NCI-H2081 treated with DMSO at 0.1 percent for 48 hours (cell line): ENCODE data around the gene ZFHX3.

Experiments
- DNase-seq: peaks from one replicate; lab custom pipeline; 2025; lab: John Stamatoyannopoulos, UW

ZFHX3 gene

DNA sequence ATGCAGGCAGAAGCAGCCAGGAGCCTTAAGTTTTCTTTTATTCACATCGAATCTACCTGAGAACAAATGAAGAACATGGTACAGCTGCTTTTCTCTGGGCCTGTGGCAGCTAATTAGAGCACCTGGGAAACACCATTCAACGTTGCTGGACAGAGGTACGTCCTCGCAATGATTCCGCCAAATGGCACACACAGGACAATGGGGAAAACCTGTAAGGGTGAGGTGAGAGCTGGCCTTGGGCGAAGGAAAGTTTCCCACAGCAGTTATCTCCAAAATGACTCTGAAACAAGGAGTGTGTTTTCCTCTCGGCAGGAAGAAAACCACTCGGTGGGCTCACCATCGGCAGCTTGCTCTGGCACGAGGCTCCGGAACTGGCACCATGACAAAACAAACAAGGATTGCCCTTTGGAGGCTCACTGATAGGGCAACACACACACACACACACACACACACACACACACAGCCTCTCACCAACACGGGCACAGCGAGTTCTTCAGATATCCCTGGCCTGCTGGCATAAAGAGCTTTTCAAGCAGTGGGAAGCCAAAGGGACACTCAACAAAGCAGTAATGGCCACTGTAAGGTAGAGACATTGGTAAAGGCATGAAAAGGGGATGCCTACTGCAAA lies 73.7 kb downstream of the ZFHX3 start:
- no peak for DNase-seq

DNA sequence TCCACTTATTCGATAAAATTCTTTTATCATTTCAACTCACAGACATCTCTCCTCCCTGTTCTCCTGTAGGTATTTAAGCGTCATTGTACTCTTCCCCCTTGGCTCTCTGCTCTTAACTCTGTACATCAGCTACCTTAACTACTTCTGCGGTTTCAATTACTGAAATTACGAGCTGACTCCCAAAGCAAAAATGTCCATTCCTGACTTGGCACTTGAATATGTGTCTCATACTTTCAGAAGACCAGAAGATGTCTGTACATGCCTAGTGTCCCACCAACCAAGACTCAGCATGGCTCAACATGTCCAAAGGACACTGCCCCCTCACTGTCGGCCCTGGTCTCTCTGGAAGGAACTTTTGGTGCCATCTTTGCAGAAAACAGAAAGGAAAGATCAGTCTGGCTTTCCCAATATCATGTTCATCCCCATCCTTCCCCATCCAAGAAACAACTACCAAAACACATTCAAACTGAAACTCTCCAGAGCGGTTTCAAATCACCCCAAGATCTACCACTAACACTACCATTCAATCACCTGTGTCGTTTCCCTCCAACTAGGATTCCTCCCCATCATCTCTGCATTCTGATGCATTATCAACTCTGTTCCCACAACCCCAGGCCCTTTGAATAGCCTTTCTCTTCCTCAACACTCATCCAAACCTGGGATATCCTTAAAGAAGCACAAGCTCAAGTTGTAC lies 74.9 kb downstream of the ZFHX3 start:
- no peak for DNase-seq

GRCh38 chr16:72971370-72971769 lies 76.6 kb downstream of the ZFHX3 start:
- no peak for DNase-seq

DNA sequence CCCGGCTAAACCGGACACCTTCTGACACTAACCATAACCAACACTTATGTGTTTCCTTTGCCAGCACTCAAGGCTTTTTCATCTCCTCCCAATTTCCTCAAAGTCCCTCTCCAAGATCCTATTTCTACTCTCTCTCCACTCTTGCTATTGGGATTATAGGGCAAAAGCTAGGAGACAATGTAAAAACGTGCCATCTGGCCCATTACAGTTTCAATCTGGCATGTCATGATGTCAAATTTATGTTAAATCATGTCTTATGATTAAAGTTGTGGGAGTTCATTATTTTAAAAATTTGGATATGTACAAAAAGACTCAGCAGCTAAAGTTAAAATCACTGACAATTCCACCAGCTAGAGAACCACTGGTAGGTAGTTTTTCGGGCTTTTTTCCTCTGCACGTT lies 77.3 kb downstream of the ZFHX3 start:
- DNase-seq: no peak

- DNase-seq: no peak
Observed at GRCh38 chr16:72969812-72970211, 78.1 kb downstream of the ZFHX3 start.

GRCh38 chr16:72969146-72969545 lies 78.8 kb downstream of the ZFHX3 start:
- DNase-seq: no peak

- DNase-seq: no peak
Observed at GRCh38 chr16:72967941-72968340, 80.0 kb downstream of the ZFHX3 start.

DNA sequence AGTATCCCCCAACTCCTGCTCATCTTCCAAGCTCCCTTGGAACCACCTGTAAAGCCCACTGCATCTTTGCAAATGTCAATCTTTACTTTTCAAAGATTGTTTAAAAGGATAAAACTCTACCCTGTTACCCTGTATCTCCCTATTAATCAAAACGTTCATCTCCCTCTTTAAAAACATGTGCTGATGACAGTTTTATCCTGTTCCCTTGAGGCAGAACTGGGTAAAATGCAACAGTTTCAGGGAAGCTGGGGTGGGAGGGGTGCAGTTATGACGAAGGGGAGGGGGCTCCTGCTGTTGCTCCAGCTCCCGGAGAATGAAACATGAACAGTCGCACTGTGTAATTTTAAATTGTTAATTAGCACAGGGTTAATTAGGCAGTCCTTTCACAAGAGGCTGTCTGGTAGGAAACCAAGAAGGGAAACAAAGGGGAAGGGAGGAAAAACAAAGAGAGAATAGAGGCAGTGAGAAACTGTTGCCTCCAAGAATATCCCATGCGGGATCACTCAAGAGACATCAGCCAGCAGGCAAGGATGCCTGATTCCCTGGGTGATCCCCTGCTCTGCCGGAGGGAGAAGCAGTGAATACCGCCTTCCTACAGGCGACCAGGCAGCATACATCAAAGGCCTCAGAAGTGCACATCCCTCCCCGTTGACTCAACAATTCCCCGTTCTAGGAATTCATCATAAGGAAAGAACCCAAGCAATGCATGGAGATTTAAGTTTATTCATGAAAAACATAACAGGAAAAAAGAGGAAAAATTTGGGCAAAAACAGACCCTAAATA lies 84.2 kb downstream of the ZFHX3 start:
- no peak for DNase-seq

GRCh38 chr16:72962347-72962746 lies 85.6 kb downstream of the ZFHX3 start:
- no peak for DNase-seq

GRCh38 chr16:72961863-72962262 lies 86.1 kb downstream of the ZFHX3 start:
- DNase-seq: no peak

- peak; percentile 43 for DNase-seq
Observed at GRCh38 chr16:72961115-72961832, 86.7 kb downstream of the ZFHX3 start.

- DNase-seq: no peak
Observed at GRCh38 chr16:72960101-72960500, 87.8 kb downstream of the ZFHX3 start.

DNA sequence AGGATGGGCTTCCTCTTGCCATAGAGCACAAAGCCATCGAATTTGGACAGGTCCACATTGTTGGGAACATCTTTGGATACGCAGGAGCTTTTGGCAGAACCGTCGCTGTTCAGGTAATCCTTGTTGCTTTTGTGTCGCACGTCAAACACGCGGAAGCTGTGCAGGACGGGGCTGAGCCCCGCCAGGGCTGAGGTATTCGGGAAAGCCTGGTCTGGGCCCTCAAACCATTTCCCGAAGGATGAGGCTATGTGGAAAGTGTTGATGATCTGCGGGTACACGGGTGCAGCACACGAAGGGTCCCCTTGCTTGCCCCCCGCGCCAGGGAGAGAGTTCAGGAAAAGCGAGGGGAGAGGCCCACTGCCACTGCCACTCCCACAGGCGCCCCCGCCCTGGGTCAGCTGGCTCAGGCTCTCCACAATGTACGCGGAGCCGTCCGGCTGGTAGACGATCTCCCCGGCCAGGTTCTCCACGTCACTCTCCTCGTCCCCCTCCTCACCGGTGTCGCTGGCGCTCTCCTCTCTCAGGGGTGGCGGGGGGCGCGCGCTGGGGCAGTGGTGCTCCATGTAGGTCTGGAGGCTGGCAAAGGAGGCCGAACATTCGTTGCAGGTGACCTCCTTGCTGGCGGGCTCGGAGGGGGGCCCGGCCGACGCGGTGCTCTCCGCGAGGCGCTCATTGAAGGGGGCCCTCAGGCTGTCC lies 88.5 kb downstream of the ZFHX3 start:
- no peak for DNase-seq

DNA sequence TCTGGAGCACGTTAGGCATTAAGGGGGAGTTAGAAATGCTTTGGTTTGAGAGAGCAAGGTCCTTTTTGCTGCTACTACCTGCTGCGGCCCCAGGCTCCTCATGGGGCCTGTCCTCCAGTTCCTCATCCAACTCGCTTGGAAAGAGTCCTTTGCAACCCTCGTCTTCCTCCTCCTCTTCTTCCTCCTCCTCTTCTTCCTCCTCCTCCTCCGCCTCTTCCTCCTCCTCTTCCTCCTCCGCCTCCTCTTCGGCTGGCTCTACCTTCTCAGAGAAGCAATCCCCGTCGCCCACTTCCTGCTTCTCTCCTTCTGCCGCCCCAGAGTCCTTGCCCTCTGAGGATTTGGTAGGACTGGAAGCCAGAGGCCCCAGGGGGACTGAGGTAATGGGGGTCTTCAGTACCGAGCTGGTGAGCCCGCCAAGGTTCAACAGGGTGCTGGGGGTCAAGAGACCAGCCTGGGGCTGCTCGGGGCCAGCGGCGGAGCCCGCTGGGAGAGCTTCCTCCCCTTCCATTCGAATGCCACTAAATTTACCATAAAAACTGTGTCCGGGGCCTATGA lies 89.3 kb downstream of the ZFHX3 start:
- no peak for DNase-seq

DNA sequence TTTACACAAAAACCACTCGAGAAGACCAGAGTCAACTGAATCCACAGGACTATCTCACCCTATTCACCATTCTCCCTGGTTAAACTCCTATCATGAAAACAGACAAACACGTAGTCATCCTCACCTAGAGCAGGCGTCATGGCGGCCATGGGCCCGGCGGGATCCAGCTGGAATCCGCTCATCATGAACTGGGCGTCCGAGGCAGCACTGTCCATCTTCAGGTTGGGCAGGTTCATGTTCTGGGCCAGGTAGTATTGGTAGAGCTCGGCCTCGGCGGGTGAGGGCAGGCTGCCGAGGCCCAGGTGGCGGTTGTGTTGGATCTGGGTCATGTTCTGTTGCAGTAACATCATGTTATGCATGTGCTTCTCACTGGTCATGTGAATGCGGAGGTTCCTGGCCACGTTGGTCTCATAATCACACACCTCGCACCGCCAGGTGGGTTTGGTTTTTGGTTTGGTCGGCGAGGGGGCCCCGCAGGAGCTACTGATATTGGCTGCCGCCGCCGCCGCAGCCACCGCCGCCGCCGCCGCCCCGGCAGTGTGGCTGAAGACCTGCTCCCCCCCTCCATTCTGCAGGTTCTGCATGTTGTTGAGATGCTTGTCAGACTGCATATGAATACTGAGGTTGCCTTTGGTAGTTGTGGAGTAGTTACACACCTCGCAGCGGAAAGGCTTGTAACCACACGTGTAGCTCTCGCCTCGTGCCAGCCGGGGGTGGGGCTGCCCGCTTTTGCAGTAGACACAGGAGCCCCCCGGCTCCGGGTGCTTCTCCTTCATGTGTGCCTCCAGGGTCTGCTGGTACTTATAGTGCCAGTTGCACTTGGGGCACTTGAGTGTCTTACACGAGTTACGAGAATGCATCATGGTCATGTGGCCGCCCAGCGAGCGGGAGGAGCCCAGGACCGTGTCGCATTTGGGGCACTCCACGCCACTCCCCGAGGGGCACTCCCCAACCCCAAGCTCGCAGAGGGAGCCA lies 90.3 kb downstream of the ZFHX3 start:
- no peak for DNase-seq

GRCh38 chr16:72956124-72957064 lies 91.5 kb downstream of the ZFHX3 start:
- DNase-seq: no peak

DNA sequence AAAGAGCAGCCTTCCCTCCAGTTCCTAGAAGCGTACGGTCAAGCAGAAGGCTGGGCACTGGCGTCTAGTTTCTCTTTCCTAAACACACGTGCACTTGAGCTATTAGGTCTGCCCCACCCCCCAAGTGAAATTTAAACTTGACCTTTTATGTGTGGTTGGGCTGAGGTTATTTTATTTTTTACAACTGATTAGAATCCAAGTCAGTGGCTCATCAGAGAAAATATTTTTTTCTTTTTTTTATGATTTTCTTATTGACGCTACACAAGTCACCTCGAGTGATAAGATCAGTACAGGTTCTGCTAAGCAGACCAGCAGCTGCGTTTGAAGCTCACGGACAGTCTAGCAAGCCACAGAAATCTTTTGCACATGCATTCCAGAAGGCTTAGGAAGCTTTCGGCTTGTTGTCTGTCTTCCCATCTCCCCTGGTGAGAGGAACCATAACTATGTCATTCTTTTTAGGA lies 95.1 kb downstream of the ZFHX3 start:
- DNase-seq: no peak

DNA sequence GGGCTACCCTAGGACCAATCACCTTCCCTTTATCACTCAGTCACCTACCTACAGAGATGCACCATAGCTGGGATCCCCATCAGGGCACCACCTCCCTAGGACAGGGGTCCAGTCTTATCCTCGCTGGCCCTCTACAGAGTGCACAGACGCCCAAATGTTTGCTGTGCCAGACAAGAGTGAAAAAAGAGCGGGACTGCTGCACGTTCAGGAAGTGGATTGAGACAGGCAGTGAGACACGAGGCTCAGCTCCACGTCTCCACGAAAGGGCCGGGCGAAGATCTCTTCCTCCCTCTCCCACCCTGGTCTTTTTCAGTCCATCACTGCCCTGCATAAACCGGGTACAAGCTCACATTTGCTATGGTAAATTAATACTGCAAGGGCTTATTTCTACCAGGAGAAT lies 95.5 kb downstream of the ZFHX3 start:
- no peak for DNase-seq

- no peak for DNase-seq
Observed at GRCh38 chr16:72951916-72952315, 96.0 kb downstream of the ZFHX3 start.
